HEK293 (cell line): ENCODE measurements around the gene PTGIS.

Experiments used
- CTCF ChIP-seq: fragments of 450-650 bp; formaldehyde crosslinking; IDR thresholded peaks from 2 replicates; pipeline ENCODE4 v1.5.1; 2016; ENCODE audit warnings: missing biosample characterization, missing genetic modification characterization
- ZNF639 ChIP-seq: fragments of 450-650 bp; formaldehyde crosslinking; IDR thresholded peaks from 2 replicates; pipeline ENCODE4 v1.5.1; 2016; ENCODE audit warnings: missing biosample characterization, missing genetic modification characterization
- ZSCAN23 ChIP-seq: fragments of 450-650 bp; formaldehyde crosslinking; IDR thresholded peaks from 2 replicates; pipeline ENCODE4 v1.5.1; 2016; ENCODE audit warnings: missing biosample characterization, missing genetic modification characterization

GRCh38 chr20:49573900-49574416 is 6.0 kb upstream of the PTGIS start:
- TF ChIP-seq ZNF639 (tag by site-specific recombination) (no peak), CTCF (tag by site-specific recombination) (no peak), ZSCAN23 (tag by site-specific recombination) (no peak)
